ENCODE measurements around the gene STIM2.

DNA sequence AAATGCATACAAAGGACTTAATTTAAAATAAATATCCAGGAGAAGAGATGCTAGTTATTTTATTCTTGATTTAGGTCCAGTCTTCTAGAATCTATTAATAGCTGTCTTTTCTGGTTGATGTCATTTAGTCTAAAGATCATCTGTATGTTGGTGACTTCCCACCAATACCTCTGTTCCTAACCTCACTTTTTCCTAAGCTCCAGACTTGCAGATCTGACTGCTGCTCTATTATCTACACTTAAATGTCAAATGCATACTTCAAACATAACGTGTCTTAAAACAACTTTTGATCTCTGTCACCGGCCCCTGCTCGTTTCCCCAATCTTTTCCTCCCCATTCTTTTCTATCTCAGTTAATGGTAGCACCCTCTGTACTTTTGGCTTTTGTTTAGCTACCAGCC lies 133.3 kb downstream of the STIM2 start:
- TF ChIP-seq, protein P1, sequence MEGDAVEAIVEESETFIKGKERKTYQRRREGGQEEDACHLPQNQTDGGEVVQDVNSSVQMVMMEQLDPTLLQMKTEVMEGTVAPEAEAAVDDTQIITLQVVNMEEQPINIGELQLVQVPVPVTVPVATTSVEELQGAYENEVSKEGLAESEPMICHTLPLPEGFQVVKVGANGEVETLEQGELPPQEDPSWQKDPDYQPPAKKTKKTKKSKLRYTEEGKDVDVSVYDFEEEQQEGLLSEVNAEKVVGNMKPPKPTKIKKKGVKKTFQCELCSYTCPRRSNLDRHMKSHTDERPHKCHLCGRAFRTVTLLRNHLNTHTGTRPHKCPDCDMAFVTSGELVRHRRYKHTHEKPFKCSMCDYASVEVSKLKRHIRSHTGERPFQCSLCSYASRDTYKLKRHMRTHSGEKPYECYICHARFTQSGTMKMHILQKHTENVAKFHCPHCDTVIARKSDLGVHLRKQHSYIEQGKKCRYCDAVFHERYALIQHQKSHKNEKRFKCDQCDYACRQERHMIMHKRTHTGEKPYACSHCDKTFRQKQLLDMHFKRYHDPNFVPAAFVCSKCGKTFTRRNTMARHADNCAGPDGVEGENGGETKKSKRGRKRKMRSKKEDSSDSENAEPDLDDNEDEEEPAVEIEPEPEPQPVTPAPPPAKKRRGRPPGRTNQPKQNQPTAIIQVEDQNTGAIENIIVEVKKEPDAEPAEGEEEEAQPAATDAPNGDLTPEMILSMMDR (IDR thresholded peaks at IDR 0.05; ENCODE audit: low read length) = no peak
- TF ChIP-seq EZH2 (IDR thresholded peaks at IDR 0.05; ENCODE audit: borderline replicate concordance, low read length) = no peak

Measured in OCI-LY1 (cell line).